ENCODE results near the gene APBB1. TPM values are rescaled to one million over a fixed set of nuclear protein-coding genes. Genes with fewer than 3 reads are reported as not detected.

Gene APBB1
- total RNA-seq, 1 donor = 35.4 TPM

- peak; percentile 54 for DNase-seq (ENCODE audit: low read depth)
- no peak for TF ChIP-seq CTCF (IDR thresholded peaks at IDR 0.05; ENCODE audit: insufficient read depth, low read depth, low read length)
- H3K4me3 ChIP-seq (ENCODE audit: low read depth, low read length) = no peak overlapping the region
These were observed 64.0 kb downstream of the APBB1 start for GRCh38 chr11:6354651-6355485.

- peak; percentile 54 for DNase-seq (ENCODE audit: low read depth)
- TF ChIP-seq CTCF (IDR thresholded peaks at IDR 0.05; ENCODE audit: insufficient read depth, low read depth, low read length) = peak; percentile 99
- no peak overlapping the region for H3K4me3 ChIP-seq (ENCODE audit: low read depth, low read length)
These were observed 65.4 kb downstream of the APBB1 start for GRCh38 chr11:6353367-6353987.

GRCh38 chr11:6351782-6352382 is 67.0 kb downstream of the APBB1 start:
- H3K4me3 ChIP-seq (ENCODE audit: low read depth, low read length) = no peak overlapping the region
- TF ChIP-seq CTCF (IDR thresholded peaks at IDR 0.05; ENCODE audit: insufficient read depth, low read depth, low read length) = no peak
- DNase-seq (ENCODE audit: low read depth) = no peak

GRCh38 chr11:6350486-6350885 is 68.4 kb downstream of the APBB1 start:
- TF ChIP-seq CTCF (IDR thresholded peaks at IDR 0.05; ENCODE audit: insufficient read depth, low read depth, low read length) = no peak
- H3K4me3 ChIP-seq (ENCODE audit: low read depth, low read length) = no peak overlapping the region
- DNase-seq (ENCODE audit: low read depth) = no peak

GRCh38 chr11:6350043-6350442 is 68.9 kb downstream of the APBB1 start:
- H3K4me3 ChIP-seq (ENCODE audit: low read depth, low read length) = no peak overlapping the region
- no peak for TF ChIP-seq CTCF (IDR thresholded peaks at IDR 0.05; ENCODE audit: insufficient read depth, low read depth, low read length)
- no peak for DNase-seq (ENCODE audit: low read depth)

- DNase-seq (ENCODE audit: low read depth) = peak; percentile 17
- no peak overlapping the region for H3K4me3 ChIP-seq (ENCODE audit: low read depth, low read length)
- no peak for TF ChIP-seq CTCF (IDR thresholded peaks at IDR 0.05; ENCODE audit: insufficient read depth, low read depth, low read length)
These were observed 73.5 kb downstream of the APBB1 start for GRCh38 chr11:6345366-6345765.

Other genes with a start within 250 kb of the APBB1 start
- not detected in 2 replicates for gene OR52B2, start 248.8 kb downstream of the APBB1 start, total RNA-seq
- gene OR52W1, start 219.9 kb downstream of the APBB1 start, total RNA-seq = not detected in 2 replicates
- gene C11orf42, start 213.5 kb downstream of the APBB1 start, total RNA-seq = under 0.01 TPM in 1 of 2 replicates, not detected in the other
- 13.5 and 15.1 TPM in 2 replicates for gene FHIP1B, start 184.5 kb downstream of the APBB1 start, total RNA-seq
- gene CNGA4, start 180.0 kb downstream of the APBB1 start, total RNA-seq = under 0.01 and 0.43 TPM in 2 replicates
- gene CCKBR, start 159.3 kb downstream of the APBB1 start, total RNA-seq = under 0.01 TPM in 1 of 2 replicates, not detected in the other
- gene CAVIN3, start 98.6 kb downstream of the APBB1 start, total RNA-seq = 142 and 374 TPM in 2 replicates
- gene SMPD1, start 28.6 kb downstream of the APBB1 start, total RNA-seq = 35.0 and 37.7 TPM in 2 replicates
- gene HPX, start 21.9 kb upstream of the APBB1 start, total RNA-seq = under 0.01 TPM in 1 of 2 replicates, not detected in the other
- 22.0 and 23.5 TPM in 2 replicates for gene TRIM3, start 54.8 kb upstream of the APBB1 start, total RNA-seq
- gene ARFIP2, start 62.2 kb upstream of the APBB1 start, total RNA-seq = 61.2 and 66.9 TPM in 2 replicates
- gene TIMM10B, start 62.4 kb upstream of the APBB1 start, total RNA-seq = 44.1 and 49.7 TPM in 2 replicates
- gene DNHD1, start 78.2 kb upstream of the APBB1 start, total RNA-seq = 6.1 and 7.3 TPM in 2 replicates
- gene RRP8, start 184.5 kb upstream of the APBB1 start, total RNA-seq = 8.7 and 13.4 TPM in 2 replicates
- 298 and 323 TPM in 2 replicates for gene ILK, start 184.7 kb upstream of the APBB1 start, total RNA-seq
- 28.0 and 28.9 TPM in 2 replicates for gene TAF10, start 193.1 kb upstream of the APBB1 start, total RNA-seq
- 98.4 and 110 TPM in 2 replicates for gene TPP1, start 200.3 kb upstream of the APBB1 start, total RNA-seq
- 33.7 and 63.8 TPM in 2 replicates for gene DCHS1, start 236.7 kb upstream of the APBB1 start, total RNA-seq